ENCODE data around the gene PRKCE. TPM values are rescaled to one million over a fixed set of nuclear protein-coding genes. Genes with fewer than 3 reads are reported as not detected.

The PRKCE gene
- total RNA-seq, 1 experiment from 2014 or later, result 4.4 TPM

GRCh38 chr2:46236876-46237859 lies 585.7 kb downstream of the PRKCE start:
- TF ChIP-seq, protein P1, sequence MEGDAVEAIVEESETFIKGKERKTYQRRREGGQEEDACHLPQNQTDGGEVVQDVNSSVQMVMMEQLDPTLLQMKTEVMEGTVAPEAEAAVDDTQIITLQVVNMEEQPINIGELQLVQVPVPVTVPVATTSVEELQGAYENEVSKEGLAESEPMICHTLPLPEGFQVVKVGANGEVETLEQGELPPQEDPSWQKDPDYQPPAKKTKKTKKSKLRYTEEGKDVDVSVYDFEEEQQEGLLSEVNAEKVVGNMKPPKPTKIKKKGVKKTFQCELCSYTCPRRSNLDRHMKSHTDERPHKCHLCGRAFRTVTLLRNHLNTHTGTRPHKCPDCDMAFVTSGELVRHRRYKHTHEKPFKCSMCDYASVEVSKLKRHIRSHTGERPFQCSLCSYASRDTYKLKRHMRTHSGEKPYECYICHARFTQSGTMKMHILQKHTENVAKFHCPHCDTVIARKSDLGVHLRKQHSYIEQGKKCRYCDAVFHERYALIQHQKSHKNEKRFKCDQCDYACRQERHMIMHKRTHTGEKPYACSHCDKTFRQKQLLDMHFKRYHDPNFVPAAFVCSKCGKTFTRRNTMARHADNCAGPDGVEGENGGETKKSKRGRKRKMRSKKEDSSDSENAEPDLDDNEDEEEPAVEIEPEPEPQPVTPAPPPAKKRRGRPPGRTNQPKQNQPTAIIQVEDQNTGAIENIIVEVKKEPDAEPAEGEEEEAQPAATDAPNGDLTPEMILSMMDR (IDR thresholded peaks at IDR 0.05; ENCODE audit: insufficient read depth in 1 of 2, low read depth in 1 of 2, low read length in 1 of 2, severe bottlenecking in 1 of 2, unreplicated experiment in 1 of 2), result no peak
- intact Hi-C loops (cut with micrococcal nuclease; ENCODE audit: unreplicated experiment), result no loop called here
- H3K9me3 Mint-ChIP-seq (ENCODE audit: unreplicated experiment), result no peaks in the 10 kb centered on the region
- DNase-seq, result no peak
- H3K27me3 ChIP-seq (replicated peaks; ENCODE audit: control insufficient read depth, insufficient read depth, low read length), result no peaks in the 10 kb centered on the region; the same call in 1 of the 2 replicates
- H3K4me3 Mint-ChIP-seq (ENCODE audit: unreplicated experiment), result no peak overlapping the region
- H3K4me1 Mint-ChIP-seq (ENCODE audit: low read depth, unreplicated experiment), result no peaks in the 10 kb centered on the region
- CTCF ChIA-PET, result no interaction called here
- no peaks in the 10 kb centered on the region for H3K36me3 Mint-ChIP-seq (ENCODE audit: insufficient read depth, unreplicated experiment)
- POLR2A ChIA-PET, result no interaction called here
- H3K36me3 ChIP-seq (ENCODE audit: control insufficient read depth, insufficient read depth, low read length), result no peaks in the 10 kb centered on the region
- H3K4me3 ChIP-seq (ENCODE audit: low read depth, low read length), result no peak overlapping the region
- no peaks in the 10 kb centered on the region for H3K9me3 ChIP-seq
- no peak overlapping the region for H3K27ac Mint-ChIP-seq (ENCODE audit: unreplicated experiment)
- no TSS peak for BruUV-seq (replicated peaks)
- no peaks in the 10 kb centered on the region for H3K4me1 ChIP-seq
- H3K27me3 Mint-ChIP-seq (ENCODE audit: insufficient read depth, unreplicated experiment), result no peaks in the 10 kb centered on the region

Other genes with a start within 250 kb of the PRKCE start
- 15.8 and 16.6 TPM in 2 replicates for gene SRBD1, start 40.4 kb upstream of the PRKCE start, total RNA-seq (2022)

Measured in Caco-2 (cell line).